ENCODE results near the gene CDH23.

DNA sequence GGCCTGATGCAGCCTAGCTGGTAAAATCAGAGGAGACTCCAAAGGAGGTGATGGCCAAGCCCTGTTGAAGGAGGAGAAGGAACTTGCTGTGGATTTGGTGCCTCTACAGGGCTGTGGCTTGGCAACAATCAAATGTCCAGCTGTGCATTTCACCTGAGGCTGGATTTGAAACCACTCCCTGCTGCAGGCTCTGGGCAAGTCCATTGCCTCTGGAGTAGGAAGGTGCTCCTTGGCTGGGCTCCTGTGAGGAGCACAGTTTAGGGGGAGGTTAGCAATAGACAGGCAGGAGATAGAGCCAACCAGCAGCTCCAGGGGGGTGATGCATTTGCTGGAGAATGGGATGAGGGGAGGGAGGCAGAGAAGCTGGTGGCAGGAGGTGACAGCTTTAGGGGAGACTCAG, 26.5 kb downstream of the CDH23 start:
- TF ChIP-seq, protein P1, sequence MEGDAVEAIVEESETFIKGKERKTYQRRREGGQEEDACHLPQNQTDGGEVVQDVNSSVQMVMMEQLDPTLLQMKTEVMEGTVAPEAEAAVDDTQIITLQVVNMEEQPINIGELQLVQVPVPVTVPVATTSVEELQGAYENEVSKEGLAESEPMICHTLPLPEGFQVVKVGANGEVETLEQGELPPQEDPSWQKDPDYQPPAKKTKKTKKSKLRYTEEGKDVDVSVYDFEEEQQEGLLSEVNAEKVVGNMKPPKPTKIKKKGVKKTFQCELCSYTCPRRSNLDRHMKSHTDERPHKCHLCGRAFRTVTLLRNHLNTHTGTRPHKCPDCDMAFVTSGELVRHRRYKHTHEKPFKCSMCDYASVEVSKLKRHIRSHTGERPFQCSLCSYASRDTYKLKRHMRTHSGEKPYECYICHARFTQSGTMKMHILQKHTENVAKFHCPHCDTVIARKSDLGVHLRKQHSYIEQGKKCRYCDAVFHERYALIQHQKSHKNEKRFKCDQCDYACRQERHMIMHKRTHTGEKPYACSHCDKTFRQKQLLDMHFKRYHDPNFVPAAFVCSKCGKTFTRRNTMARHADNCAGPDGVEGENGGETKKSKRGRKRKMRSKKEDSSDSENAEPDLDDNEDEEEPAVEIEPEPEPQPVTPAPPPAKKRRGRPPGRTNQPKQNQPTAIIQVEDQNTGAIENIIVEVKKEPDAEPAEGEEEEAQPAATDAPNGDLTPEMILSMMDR (IDR thresholded peaks at IDR 0.05) = no peak
- TF ChIP-seq EZH2 (IDR thresholded peaks at IDR 0.05; ENCODE audit: borderline replicate concordance, insufficient read depth, low read depth, low read length, poor library complexity, severe bottlenecking) = no peak
